Activated T-helper 17 cell treated with anti-CD3 and anti-CD28 coated beads, Interleukin-2, amount 50 U/mL, for 72 hours (primary cell): ENCODE results near the gene MDN1. TPM values are rescaled to one million over a fixed set of nuclear protein-coding genes. Genes with fewer than 3 reads are reported as not detected.
A peak's percentile ranks its signal among the peaks of the same experiment; 100 is the strongest.

ENCODE experiments used
- ATAC-seq: fragments of 150-1000 bp; cut with Tn5 transposase; replicated peaks from 2 replicates; pipeline ENCODE4 v1.10.0; 2021; ENCODE audit warnings: mild to moderate bottlenecking, moderate library complexity
- H3K27ac Mint-ChIP-seq: one replicate; pipeline ENCODE4 v1.8.0; 2022; ENCODE audit warnings: mixed read lengths
- H3K27me3 Mint-ChIP-seq: one replicate; pipeline ENCODE4 v1.8.0; 2022; ENCODE audit warnings: mixed read lengths
- H3K36me3 Mint-ChIP-seq: one replicate; pipeline ENCODE4 v1.8.0; 2022; ENCODE audit warnings: low read depth, mild to moderate bottlenecking, mixed read lengths
- H3K4me1 Mint-ChIP-seq: one replicate; pipeline ENCODE4 v1.8.0; 2022; ENCODE audit warnings: mixed read lengths
- H3K4me3 Mint-ChIP-seq: one replicate; pipeline ENCODE4 v1.8.0; 2022; ENCODE audit warnings: mild to moderate bottlenecking, mixed read lengths
- H3K9me3 Mint-ChIP-seq: one replicate; pipeline ENCODE4 v1.8.0; 2022; ENCODE audit warnings: mixed read lengths
- total RNA-seq, 2 donors: library from RNA; stranded (reverse); gene quantifications; one replicate each; pipeline ENCODE4 v1.2.3, GENCODE V29; 2022

Gene MDN1
- total RNA-seq, 2 donors from 2014 or later: 54.0 to 66.6 TPM

- no peak for ATAC-seq
- no peaks in the 10 kb centered on the region for H3K27me3 Mint-ChIP-seq
- H3K4me3 Mint-ChIP-seq: no peak overlapping the region
- H3K4me1 Mint-ChIP-seq: peaks cover 5% of the 10 kb centered on the region
- no peaks in the 10 kb centered on the region for H3K9me3 Mint-ChIP-seq
- H3K36me3 Mint-ChIP-seq: peaks cover 97% of the 10 kb centered on the region
- H3K27ac Mint-ChIP-seq: peak overlapping the region; percentile 82
These were observed 111.3 kb downstream of the MDN1 start for GRCh38 chr6:89708316-89708715.

- H3K4me1 Mint-ChIP-seq: peaks cover 5% of the 10 kb centered on the region
- H3K9me3 Mint-ChIP-seq: no peaks in the 10 kb centered on the region
- H3K27me3 Mint-ChIP-seq: no peaks in the 10 kb centered on the region
- H3K27ac Mint-ChIP-seq: peak overlapping the region; percentile 82
- ATAC-seq: no peak
- H3K36me3 Mint-ChIP-seq: peaks cover 97% of the 10 kb centered on the region
- no peak overlapping the region for H3K4me3 Mint-ChIP-seq
These were observed 111.8 kb downstream of the MDN1 start for GRCh38 chr6:89707766-89708165.

- peaks cover 5% of the 10 kb centered on the region for H3K4me1 Mint-ChIP-seq
- no peaks in the 10 kb centered on the region for H3K9me3 Mint-ChIP-seq
- peaks cover 100% of the 10 kb centered on the region for H3K36me3 Mint-ChIP-seq
- no peak overlapping the region for H3K4me3 Mint-ChIP-seq
- ATAC-seq: no peak
- H3K27ac Mint-ChIP-seq: no peak overlapping the region
- H3K27me3 Mint-ChIP-seq: no peaks in the 10 kb centered on the region
These were observed 113.5 kb downstream of the MDN1 start for GRCh38 chr6:89706121-89706520.

GRCh38 chr6:89703292-89703691 lies 116.3 kb downstream of the MDN1 start:
- no peaks in the 10 kb centered on the region for H3K27me3 Mint-ChIP-seq
- no peak for ATAC-seq
- peaks cover 5% of the 10 kb centered on the region for H3K4me1 Mint-ChIP-seq
- H3K4me3 Mint-ChIP-seq: no peak overlapping the region
- no peak overlapping the region for H3K27ac Mint-ChIP-seq
- peaks cover 100% of the 10 kb centered on the region for H3K36me3 Mint-ChIP-seq
- H3K9me3 Mint-ChIP-seq: no peaks in the 10 kb centered on the region

GRCh38 chr6:89702349-89702748 lies 117.2 kb downstream of the MDN1 start:
- Mint-ChIP-seq H3K4me3 (no peak overlapping the region), H3K4me1 (no peaks in the 10 kb centered on the region), H3K9me3 (no peaks in the 10 kb centered on the region), H3K27ac (no peak overlapping the region), H3K27me3 (no peaks in the 10 kb centered on the region), H3K36me3 (peaks cover 100% of the 10 kb centered on the region)
- ATAC-seq: no peak

GRCh38 chr6:89695667-89696066 lies 123.9 kb downstream of the MDN1 start:
- no peaks in the 10 kb centered on the region for H3K9me3 Mint-ChIP-seq
- no peaks in the 10 kb centered on the region for H3K4me1 Mint-ChIP-seq
- H3K27ac Mint-ChIP-seq: peak overlapping the region; percentile 25
- ATAC-seq: no peak
- peaks cover 100% of the 10 kb centered on the region for H3K36me3 Mint-ChIP-seq
- no peaks in the 10 kb centered on the region for H3K27me3 Mint-ChIP-seq
- no peak overlapping the region for H3K4me3 Mint-ChIP-seq

GRCh38 chr6:89694428-89694827 lies 125.2 kb downstream of the MDN1 start:
- no peak overlapping the region for H3K4me3 Mint-ChIP-seq
- H3K4me1 Mint-ChIP-seq: no peaks in the 10 kb centered on the region
- no peak for ATAC-seq
- H3K27ac Mint-ChIP-seq: peak overlapping the region; percentile 48
- peaks cover 100% of the 10 kb centered on the region for H3K36me3 Mint-ChIP-seq
- no peaks in the 10 kb centered on the region for H3K27me3 Mint-ChIP-seq
- no peaks in the 10 kb centered on the region for H3K9me3 Mint-ChIP-seq

- no peak overlapping the region for H3K4me3 Mint-ChIP-seq
These were observed 126.4 kb downstream of the MDN1 start for GRCh38 chr6:89693207-89693606.

GRCh38 chr6:89692256-89692655 lies 127.3 kb downstream of the MDN1 start:
- H3K27ac Mint-ChIP-seq: no peak overlapping the region
- no peaks in the 10 kb centered on the region for H3K9me3 Mint-ChIP-seq
- no peaks in the 10 kb centered on the region for H3K4me1 Mint-ChIP-seq
- H3K4me3 Mint-ChIP-seq: no peak overlapping the region
- H3K27me3 Mint-ChIP-seq: no peaks in the 10 kb centered on the region
- H3K36me3 Mint-ChIP-seq: peaks cover 100% of the 10 kb centered on the region
- ATAC-seq: no peak

More at GRCh38 chr6:89693207-89693606, 126.4 kb downstream of the MDN1 start:
- no peaks in the 10 kb centered on the region for H3K4me1 Mint-ChIP-seq
- no peak for ATAC-seq
- peaks cover 100% of the 10 kb centered on the region for H3K36me3 Mint-ChIP-seq
- no peaks in the 10 kb centered on the region for H3K27me3 Mint-ChIP-seq
- no peak overlapping the region for H3K27ac Mint-ChIP-seq
- no peaks in the 10 kb centered on the region for H3K9me3 Mint-ChIP-seq

GRCh38 chr6:89690944-89691324 lies 128.7 kb downstream of the MDN1 start:
- Mint-ChIP-seq H3K4me3 (no peak overlapping the region), H3K36me3 (peaks cover 100% of the 10 kb centered on the region), H3K9me3 (no peaks in the 10 kb centered on the region), H3K4me1 (no peaks in the 10 kb centered on the region), H3K27me3 (no peaks in the 10 kb centered on the region), H3K27ac (peak overlapping the region; percentile 65)
- ATAC-seq: no peak

- Mint-ChIP-seq H3K27me3 (no peaks in the 10 kb centered on the region), H3K9me3 (no peaks in the 10 kb centered on the region), H3K4me1 (no peaks in the 10 kb centered on the region), H3K4me3 (no peak overlapping the region), H3K27ac (peak overlapping the region; percentile 65), H3K36me3 (peaks cover 100% of the 10 kb centered on the region)
- ATAC-seq: no peak
These were observed 129.9 kb downstream of the MDN1 start for GRCh38 chr6:89689732-89690131.

- Mint-ChIP-seq H3K27me3 (no peaks in the 10 kb centered on the region), H3K4me1 (no peaks in the 10 kb centered on the region), H3K4me3 (no peak overlapping the region), H3K27ac (no peak overlapping the region), H3K9me3 (no peaks in the 10 kb centered on the region), H3K36me3 (peaks cover 100% of the 10 kb centered on the region)
- ATAC-seq: no peak
These were observed 131.3 kb downstream of the MDN1 start for GRCh38 chr6:89688328-89688727.

GRCh38 chr6:89685311-89685710 lies 134.3 kb downstream of the MDN1 start:
- Mint-ChIP-seq H3K9me3 (no peaks in the 10 kb centered on the region), H3K27me3 (no peaks in the 10 kb centered on the region), H3K36me3 (peaks cover 100% of the 10 kb centered on the region)

GRCh38 chr6:89682991-89683390 lies 136.6 kb downstream of the MDN1 start:
- Mint-ChIP-seq H3K9me3 (no peaks in the 10 kb centered on the region), H3K4me1 (no peaks in the 10 kb centered on the region), H3K4me3 (no peak overlapping the region), H3K27ac (no peak overlapping the region), H3K27me3 (no peaks in the 10 kb centered on the region), H3K36me3 (peaks cover 99% of the 10 kb centered on the region)
- ATAC-seq: no peak

More at GRCh38 chr6:89685311-89685710, 134.3 kb downstream of the MDN1 start:
- Mint-ChIP-seq H3K27ac (no peak overlapping the region), H3K4me3 (no peak overlapping the region), H3K4me1 (no peaks in the 10 kb centered on the region)
- ATAC-seq: no peak

- no peaks in the 10 kb centered on the region for H3K9me3 Mint-ChIP-seq
- no peaks in the 10 kb centered on the region for H3K4me1 Mint-ChIP-seq
- ATAC-seq: no peak
- no peak overlapping the region for H3K4me3 Mint-ChIP-seq
- no peaks in the 10 kb centered on the region for H3K27me3 Mint-ChIP-seq
- H3K27ac Mint-ChIP-seq: no peak overlapping the region
- peaks cover 99% of the 10 kb centered on the region for H3K36me3 Mint-ChIP-seq
These were observed 137.5 kb downstream of the MDN1 start for GRCh38 chr6:89681983-89682564.

- Mint-ChIP-seq H3K27ac (no peak overlapping the region), H3K36me3 (peaks cover 99% of the 10 kb centered on the region), H3K4me3 (no peak overlapping the region), H3K27me3 (no peaks in the 10 kb centered on the region), H3K4me1 (no peaks in the 10 kb centered on the region), H3K9me3 (no peaks in the 10 kb centered on the region)
- ATAC-seq: no peak
These were observed 139.0 kb downstream of the MDN1 start for GRCh38 chr6:89680551-89680950.
